DND-41 (cell line): ENCODE data around the gene SMG7.
A peak's percentile ranks its signal among the peaks of the same experiment; 100 is the strongest.

Source experiments
- ATAC-seq: fragments of 200-7000 bp; cut with Tn5 transposase; 3 replicates; pipeline ENCODE4 v1.9.1; 2021; ENCODE audit warnings: low read depth; ENCODE audit not compliant: insufficient read depth
- DNase-seq: peaks from one replicate; pipeline ENCODE4 v3.0.0-alpha.2; 2020
- H2AFZ ChIP-seq: 2 replicates; pipeline ENCODE4 v1.6.0; 2012; ENCODE audit warnings: low read depth, low read length
- H3K27ac ChIP-seq: 2 replicates; pipeline ENCODE4 v1.5.1; 2012; ENCODE audit warnings: low read length, inconsistent platforms
- H3K27me3 ChIP-seq: fragments of 200-600 bp; sonication (generic); 2 replicates; pipeline ENCODE4 v1.6.0; 2012; ENCODE audit warnings: low read length, mild to moderate bottlenecking, inconsistent platforms; ENCODE audit not compliant: insufficient read depth, poor library complexity
- H3K36me3 ChIP-seq: 2 replicates; pipeline ENCODE4 v1.5.1; 2012; ENCODE audit warnings: low read length, inconsistent platforms; ENCODE audit not compliant: insufficient read depth
- H3K4me1 ChIP-seq: 2 replicates; pipeline ENCODE4 v1.5.1; 2012; ENCODE audit warnings: mild to moderate bottlenecking, low read length; ENCODE audit not compliant: insufficient read depth
- H3K4me2 ChIP-seq: 2 replicates; pipeline ENCODE4 v1.6.0; 2012; ENCODE audit warnings: mild to moderate bottlenecking, moderate library complexity, low read length, inconsistent platforms; ENCODE audit not compliant: insufficient read depth
- H3K4me3 ChIP-seq, 2 experiments: fragments of 200-600 bp in 1 of 2; shearing (Covaris generic) in 1 of 2; 2 replicates each; pipeline ENCODE4 v1.5.1; 2012 to 2016; ENCODE audit warnings: inconsistent platforms in 2 of 2, low read length in 2 of 2, mild to moderate bottlenecking in 2 of 2, low read depth in 1 of 2, moderate library complexity in 1 of 2
- H3K79me2 ChIP-seq: 2 replicates; pipeline ENCODE4 v1.6.0; 2012; ENCODE audit warnings: low read length, inconsistent platforms; ENCODE audit not compliant: insufficient read depth
- H3K9ac ChIP-seq: 2 replicates; pipeline ENCODE4 v1.6.0; 2012; ENCODE audit warnings: low read depth, mild to moderate bottlenecking, inconsistent platforms, low read length, moderate library complexity
- H3K9me3 ChIP-seq: 2 replicates; pipeline ENCODE4 v1.5.1; 2012; ENCODE audit warnings: low read length, moderate library complexity, mild to moderate bottlenecking, inconsistent platforms; ENCODE audit not compliant: insufficient read depth, severe bottlenecking
- H4K20me1 ChIP-seq: 2 replicates; pipeline ENCODE4 v1.6.0; 2012; ENCODE audit warnings: low read length; ENCODE audit not compliant: insufficient read depth
- CTCF ChIP-seq: IDR thresholded peaks from 2 replicates; pipeline ENCODE4 v1.5.1; 2012; ENCODE audit warnings: borderline replicate concordance, low read length, moderate library complexity, mild to moderate bottlenecking; ENCODE audit not compliant: poor library complexity, severe bottlenecking; ENCODE audit errors: extremely low read depth
- EZH2 ChIP-seq: IDR thresholded peaks from 3 replicates; pipeline ENCODE4 v1.6.1; 2012; ENCODE audit warnings: borderline replicate concordance, low read depth, mild to moderate bottlenecking, moderate library complexity, low read length, inconsistent platforms; ENCODE audit not compliant: severe bottlenecking

Gene SMG7

GRCh38 chr1:183553331-183553730 lies 81.0 kb downstream of the SMG7 start:
- Histone ChIP-seq H4K20me1 (no peaks in the 10 kb centered on the region), H3K4me1 (no peaks in the 10 kb centered on the region), H3K4me2 (no peak overlapping the region), H3K27me3 (no peaks in the 10 kb centered on the region), H3K79me2 (no peaks in the 10 kb centered on the region), H3K27ac (no peak overlapping the region), H3K4me3 (no peak overlapping the region), H3K9ac (no peak overlapping the region), H3K36me3 (peaks cover 67% of the 10 kb centered on the region), H2AFZ (no peak overlapping the region), H3K9me3 (no peaks in the 10 kb centered on the region)
- no peak for TF ChIP-seq EZH2
- TF ChIP-seq CTCF, result no peak
- DNase-seq (no peak), ATAC-seq (0 out of 3 replicates have a peak, but pooled peaks have one; percentile 27)

DNA sequence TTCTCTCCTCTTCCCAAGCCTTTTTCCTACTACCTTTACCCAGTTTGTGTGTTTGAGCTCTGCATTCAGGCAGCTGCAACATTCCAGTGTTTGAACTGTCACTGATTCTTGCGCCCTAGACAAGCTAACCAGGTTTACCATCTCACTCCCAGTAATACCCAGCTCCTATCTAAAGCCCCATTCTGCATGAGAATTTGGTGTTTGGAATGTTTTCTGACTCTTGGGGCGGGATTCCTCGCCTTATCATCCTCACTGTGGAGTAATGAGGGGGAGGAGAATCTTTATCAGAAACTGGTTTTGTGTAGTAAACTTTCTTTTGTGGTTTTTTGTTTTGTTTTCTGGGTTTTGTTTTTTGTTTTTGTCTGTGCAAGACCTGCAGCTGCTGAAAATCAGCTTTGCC lies 81.5 kb downstream of the SMG7 start:
- no peak overlapping the region for H3K4me2 ChIP-seq
- DNase-seq (no peak), ATAC-seq (no peak)
- H3K36me3 ChIP-seq, result peaks cover 63% of the 10 kb centered on the region
- no peak overlapping the region for H2AFZ ChIP-seq
- TF ChIP-seq EZH2 (no peak), CTCF (no peak)
- no peaks in the 10 kb centered on the region for H4K20me1 ChIP-seq
- H3K4me3 ChIP-seq, result no peak overlapping the region
- H3K4me1 ChIP-seq, result no peaks in the 10 kb centered on the region
- H3K27me3 ChIP-seq, result no peaks in the 10 kb centered on the region
- H3K79me2 ChIP-seq, result no peaks in the 10 kb centered on the region
- H3K9ac ChIP-seq, result no peak overlapping the region
- H3K27ac ChIP-seq, result no peak overlapping the region
- no peaks in the 10 kb centered on the region for H3K9me3 ChIP-seq

DNA sequence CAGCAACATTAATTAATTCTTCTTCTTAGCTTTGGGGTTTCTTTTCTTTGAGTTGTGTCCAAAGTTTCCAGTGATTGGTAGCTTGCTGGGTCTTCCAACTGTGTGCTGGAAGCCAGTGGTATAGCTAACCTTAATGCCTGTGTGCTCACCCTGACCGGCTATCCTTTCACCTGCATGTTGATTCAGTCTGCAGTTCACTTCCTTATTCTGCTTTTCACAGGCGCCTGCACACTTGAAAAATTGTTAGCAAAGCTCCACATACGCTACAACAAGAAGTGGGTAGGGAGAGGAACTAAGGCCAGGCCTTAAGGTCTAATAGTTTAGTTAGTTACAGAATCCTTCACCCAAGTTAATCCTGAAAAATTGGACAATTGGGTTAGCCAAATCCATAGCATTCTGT lies 82.3 kb downstream of the SMG7 start:
- Histone ChIP-seq H3K79me2 (no peaks in the 10 kb centered on the region), H3K36me3 (peaks cover 55% of the 10 kb centered on the region), H3K9ac (no peak overlapping the region), H2AFZ (no peak overlapping the region), H3K9me3 (no peaks in the 10 kb centered on the region), H3K4me1 (no peaks in the 10 kb centered on the region), H3K27me3 (no peaks in the 10 kb centered on the region), H4K20me1 (no peaks in the 10 kb centered on the region), H3K27ac (no peak overlapping the region), H3K4me2 (no peak overlapping the region), H3K4me3 (no peak overlapping the region)
- DNase-seq, result no peak
- ATAC-seq, result no peak
- no peak for TF ChIP-seq EZH2

GRCh38 chr1:183559061-183559460 lies 86.8 kb downstream of the SMG7 start:
- Histone ChIP-seq H4K20me1 (no peaks in the 10 kb centered on the region), H3K27me3 (no peaks in the 10 kb centered on the region), H3K4me1 (no peaks in the 10 kb centered on the region), H3K4me3 (no peak overlapping the region), H3K36me3 (peaks cover 12% of the 10 kb centered on the region; the same call in 1 of the 2 replicates), H2AFZ (no peak overlapping the region), H3K9me3 (no peaks in the 10 kb centered on the region), H3K9ac (no peak overlapping the region), H3K27ac (no peak overlapping the region), H3K79me2 (no peaks in the 10 kb centered on the region), H3K4me2 (no peak overlapping the region)
- no peak for TF ChIP-seq CTCF
- no peak for TF ChIP-seq EZH2
- no peak for ATAC-seq
- no peak for DNase-seq
